HG03095 (cell line): ENCODE measurements around the gene CDHR5.

Experiments used
- ATAC-seq: cut with Tn5 transposase; IDR thresholded peaks from one replicate; pipeline ENCODE4 v1.9.1; 2021; ENCODE audit warnings: moderate library complexity; ENCODE audit not compliant: unreplicated experiment

Gene CDHR5

DNA sequence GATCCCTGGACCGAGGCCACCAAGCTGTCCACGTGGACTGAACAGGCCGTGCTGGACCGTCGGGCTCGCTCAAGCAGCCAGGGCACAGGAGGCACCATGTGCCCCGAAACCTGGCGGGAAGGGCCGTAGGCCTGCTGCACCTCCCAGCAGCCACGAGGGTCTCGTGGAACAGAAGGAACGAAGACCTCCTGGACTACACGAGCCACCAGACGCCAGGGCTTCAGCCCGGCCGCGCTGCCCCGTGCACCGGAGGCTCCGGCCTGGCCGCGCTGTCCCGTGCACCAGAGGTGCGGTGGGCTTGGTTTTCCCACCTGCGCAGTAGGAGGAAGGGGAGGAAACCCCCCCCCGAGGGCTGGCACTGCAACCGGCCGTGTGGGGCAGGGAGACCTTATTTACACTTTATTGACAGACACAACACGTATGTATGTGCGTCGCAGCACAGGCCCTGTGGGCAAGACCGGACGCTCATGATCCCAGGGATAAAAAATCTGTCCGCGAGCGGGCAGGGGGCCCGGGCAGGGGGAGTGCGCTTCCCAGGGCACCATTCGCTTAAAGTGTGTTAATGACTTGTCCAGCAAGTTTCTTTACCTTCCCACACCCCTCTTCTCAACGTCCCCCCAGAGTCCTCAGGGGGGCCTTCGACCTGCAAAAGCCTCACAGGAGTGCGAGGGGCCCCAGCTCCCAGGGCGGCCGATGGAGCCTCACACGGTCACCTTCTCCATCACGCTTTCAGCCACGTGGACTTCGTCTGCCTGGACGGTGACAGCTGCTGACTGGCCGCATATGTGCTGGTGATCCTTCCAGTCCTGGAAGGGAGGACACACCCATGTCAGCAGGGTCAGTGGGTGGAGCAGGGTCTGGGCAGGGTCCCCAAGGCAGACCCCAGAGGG, 19.3 kb upstream of the CDHR5 start:
- ATAC-seq = no peak

DNA sequence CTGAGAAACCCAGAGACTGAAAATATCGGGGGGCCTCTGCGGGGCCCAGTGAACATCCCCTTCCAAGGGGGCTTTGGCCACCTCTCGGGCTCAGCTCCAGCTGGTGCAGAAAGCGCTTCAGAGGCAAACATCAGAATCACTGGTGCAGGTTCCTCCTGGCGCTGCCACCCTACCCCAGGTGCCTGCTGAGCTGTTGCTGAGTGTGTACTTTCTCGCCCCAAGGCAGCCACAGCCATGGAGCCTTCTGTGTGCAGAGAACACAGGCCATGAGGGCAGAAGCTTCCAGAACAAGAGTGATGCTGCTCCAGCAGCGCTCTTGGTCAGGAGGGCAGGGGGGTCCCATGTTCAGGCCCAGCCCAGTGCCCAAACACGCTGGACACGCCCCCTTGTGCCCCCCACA, 18.6 kb upstream of the CDHR5 start:
- ATAC-seq = no peak

DNA sequence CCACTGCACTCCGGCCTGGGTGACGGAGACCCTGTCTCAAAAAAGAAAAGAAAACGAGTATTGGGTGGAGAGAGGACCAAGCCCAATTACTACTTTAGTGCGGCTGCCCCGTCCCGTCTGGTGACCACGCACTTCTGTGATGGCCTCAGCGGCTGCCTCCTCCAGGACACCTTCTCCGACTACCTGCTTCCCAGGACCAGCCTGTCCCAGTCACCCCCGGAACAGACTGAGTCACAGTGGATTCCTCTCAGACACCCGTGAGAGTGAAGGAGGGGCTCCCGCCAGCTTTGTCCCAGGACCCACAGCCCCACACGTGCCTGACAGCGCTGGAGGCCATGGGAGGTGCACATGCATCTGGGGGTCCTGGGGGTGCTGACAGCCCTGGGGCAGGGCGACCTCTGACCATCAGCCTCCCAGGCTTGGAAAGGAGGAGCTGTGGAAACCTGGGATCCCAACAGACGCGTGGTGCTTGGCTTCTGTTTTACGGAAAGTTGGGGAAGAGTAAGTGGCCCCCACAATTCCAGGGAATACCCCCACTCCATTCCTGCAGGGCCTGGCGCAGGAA, 17.1 kb upstream of the CDHR5 start:
- ATAC-seq = no peak

DNA sequence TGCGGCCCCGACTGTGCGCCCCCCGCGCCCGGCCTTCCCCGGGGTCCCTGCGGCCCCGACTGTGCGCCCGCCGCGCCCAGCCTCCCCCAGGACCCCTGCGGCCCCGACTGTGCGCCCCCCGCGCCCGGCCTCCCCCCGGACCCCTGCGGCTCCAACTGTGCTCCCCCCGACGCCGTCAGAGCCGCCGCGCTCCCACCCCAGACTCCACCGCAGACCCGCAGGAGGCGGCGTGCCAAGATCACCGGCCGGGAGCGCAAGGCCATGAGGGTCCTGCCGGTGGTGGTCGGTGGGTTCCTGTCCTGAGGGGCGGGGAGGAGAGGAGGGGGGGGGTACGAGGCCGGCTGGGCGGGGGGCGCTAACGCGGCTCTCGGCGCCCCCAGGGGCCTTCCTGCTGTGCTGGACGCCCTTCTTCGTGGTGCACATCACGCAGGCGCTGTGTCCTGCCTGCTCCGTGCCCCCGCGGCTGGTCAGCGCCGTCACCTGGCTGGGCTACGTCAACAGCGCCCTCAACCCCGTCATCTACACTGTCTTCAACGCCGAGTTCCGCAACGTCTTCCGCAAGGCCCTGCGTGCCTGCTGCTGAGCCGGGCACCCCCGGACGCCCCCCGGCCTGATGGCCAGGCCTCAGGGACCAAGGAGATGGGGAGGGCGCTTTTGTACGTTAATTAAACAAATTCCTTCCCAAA, 15.4 kb upstream of the CDHR5 start:
- no peak for ATAC-seq

DNA sequence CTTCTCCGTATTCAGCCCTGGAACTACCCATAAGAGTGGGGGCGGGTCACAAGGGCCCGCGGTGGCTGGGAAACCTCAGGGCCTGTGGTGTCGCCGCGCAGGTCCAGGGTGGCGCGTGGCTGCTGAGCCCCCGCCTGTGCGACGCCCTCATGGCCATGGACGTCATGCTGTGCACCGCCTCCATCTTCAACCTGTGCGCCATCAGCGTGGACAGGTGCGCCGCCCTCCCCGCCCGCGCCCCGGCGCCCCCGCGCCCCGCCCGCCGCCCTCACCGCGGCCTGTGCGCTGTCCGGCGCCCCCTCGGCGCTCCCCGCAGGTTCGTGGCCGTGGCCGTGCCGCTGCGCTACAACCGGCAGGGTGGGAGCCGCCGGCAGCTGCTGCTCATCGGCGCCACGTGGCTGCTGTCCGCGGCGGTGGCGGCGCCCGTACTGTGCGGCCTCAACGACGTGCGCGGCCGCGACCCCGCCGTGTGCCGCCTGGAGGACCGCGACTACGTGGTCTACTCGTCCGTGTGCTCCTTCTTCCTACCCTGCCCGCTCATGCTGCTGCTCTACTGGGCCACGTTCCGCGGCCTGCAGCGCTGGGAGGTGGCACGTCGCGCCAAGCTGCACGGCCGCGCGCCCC, 14.7 kb upstream of the CDHR5 start:
- ATAC-seq = no peak

DNA sequence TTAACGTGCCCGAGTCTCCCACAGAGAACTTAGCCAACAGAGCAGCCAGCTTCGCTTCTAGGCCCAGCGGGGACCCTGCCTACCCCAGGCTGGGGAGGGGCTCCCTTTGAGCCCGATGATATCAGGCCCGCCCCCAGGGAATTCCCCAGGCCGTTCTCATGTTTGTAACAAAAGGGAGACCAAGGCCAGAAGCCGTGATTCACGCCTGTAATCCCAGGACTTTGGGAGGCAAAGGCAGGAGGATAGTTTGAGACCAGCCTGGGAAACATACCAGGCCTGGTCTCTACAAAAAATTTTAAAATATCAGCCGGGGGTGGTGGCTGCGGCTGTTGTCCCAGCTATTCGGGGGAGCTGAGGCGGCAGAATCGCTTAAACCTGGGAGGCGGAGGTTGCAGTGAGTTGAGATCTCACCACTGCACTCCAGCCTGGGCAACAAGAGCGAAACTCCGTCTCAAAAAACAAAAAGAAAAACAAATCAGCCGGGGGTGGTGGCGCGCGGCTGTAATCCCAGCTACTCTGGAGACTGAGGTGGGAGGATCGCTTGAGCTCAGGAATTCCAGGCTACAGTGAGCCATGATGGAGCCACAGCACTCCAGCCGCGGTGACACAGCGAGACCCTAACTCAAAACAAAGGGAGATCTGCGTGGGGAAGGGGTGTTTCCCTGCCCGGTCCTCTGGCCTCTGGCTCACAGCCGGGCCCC, 14.0 kb upstream of the CDHR5 start:
- no peak for ATAC-seq

DNA sequence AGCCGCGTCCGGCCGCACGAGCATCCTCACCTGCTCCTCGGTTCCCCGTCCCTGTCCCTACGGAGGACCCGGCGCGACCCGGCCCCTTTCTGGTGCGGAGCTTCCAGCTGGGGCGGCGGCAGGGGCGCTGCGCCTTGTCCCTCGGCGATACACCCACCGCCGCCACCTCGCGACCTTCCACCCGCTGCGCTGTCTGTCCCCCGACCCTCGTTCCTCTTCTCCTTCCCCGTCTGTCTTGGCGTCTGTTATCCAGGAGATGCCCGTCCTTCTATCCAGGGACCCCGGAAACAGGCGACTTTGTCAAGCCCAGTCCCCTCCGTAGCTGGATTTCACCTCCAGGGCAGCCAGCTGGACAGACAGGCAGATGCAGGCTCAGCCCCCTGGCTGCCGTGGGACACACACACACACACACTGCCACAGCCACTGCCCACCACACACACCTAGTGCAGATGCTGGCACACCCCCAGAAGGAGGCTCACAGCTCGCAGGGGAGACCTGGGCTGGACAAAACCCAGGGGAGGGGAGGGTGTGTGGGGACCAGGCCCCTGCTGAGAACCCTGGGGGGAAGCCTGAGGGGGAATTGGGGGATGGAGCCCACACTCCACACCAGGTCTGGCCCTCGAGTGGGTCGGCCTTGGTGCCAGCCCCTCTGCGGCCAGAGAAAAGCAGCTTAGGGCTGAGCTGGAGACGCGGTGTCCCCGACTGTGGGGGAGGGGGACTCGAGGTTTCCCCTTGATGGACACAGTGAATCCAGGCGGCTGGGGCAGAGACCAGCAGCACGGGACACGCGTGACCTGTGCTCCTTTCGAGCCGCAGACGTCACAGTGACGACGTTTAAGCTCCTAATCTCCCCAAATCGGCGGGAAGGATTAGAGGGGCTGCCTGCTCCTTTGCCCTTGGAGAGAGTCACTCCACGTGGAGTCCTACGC, 13.1 kb upstream of the CDHR5 start:
- no peak for ATAC-seq

DNA sequence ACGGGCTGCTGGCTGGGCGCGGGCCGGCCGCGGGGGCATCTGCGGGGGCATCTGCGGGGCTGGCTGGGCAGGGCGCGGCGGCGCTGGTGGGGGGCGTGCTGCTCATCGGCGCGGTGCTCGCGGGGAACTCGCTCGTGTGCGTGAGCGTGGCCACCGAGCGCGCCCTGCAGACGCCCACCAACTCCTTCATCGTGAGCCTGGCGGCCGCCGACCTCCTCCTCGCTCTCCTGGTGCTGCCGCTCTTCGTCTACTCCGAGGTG, 12.5 kb upstream of the CDHR5 start:
- ATAC-seq = no peak

DNA sequence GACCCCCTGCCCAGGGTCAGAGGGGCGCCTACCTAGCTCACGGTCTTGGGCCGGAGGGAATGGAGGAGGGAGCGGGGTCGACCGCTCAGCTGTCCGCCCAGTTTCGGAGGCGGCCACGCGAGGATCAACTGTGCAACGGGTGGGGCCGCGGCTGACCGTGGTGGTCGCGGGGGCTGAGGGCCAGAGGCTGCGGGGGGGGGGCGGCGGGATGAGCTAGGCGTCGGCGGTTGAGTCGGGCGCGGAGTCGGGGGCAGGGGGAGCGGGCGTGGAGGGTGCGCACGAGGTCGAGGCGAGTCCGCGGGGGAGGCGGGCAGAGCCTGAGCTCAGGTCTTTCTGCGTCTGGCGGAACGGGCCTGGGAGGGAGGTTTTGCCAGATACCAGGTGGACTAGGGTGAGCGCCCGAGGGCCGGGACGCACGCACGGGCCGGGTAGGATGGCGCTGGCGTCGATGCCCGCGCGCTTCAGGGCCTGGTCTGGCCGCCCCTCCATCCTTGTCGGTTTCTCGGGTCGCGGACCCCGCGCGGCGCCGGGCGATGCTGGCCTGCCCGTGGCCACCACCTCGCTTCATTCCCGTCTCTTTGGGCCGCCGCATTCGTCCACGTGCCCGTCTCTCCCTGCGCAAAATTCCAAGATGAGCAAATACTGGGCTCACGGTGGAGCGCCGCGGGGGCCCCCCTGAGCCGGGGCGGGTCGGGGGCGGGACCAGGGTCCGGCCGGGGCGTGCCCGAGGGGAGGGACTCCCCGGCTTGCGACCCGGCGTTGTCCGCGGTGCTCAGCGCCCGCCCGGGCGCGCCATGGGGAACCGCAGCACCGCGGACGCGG, 12.0 kb upstream of the CDHR5 start, which contains the start of gene DRD4:
DRD4 (plus strand) TSS at position 759 of the 822 bp plus-strand sequence; CDS start at position 795, 36 bp downstream.
- no peak for ATAC-seq

DNA sequence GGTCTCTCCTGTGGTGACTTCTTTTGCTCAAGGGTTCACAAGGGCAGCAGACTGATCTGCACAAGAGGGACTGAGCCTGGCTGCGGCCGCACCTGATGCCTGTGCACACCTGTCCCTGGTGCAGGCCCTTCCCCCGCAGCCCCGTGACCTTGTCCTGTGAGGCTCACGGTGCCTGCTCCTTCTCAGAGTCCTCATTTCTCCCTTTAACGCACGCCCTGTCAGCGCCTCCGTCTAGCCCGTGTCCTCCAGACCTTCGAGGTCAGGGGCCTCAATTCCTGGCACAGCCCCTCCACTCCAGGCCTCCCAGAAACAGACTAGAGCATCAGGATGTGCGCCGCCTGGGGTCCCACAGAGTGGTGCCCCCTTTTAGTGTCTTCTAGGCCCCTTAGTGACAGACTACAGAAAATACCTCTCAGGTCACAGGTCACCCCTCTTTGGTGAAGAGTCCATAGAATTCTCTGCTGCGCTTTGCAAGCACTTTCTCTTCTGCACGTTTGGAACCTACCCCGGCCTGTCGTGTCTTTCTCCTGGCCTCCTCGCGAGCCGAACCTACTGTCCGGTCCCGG, 11.3 kb upstream of the CDHR5 start:
- no peak for ATAC-seq

DNA sequence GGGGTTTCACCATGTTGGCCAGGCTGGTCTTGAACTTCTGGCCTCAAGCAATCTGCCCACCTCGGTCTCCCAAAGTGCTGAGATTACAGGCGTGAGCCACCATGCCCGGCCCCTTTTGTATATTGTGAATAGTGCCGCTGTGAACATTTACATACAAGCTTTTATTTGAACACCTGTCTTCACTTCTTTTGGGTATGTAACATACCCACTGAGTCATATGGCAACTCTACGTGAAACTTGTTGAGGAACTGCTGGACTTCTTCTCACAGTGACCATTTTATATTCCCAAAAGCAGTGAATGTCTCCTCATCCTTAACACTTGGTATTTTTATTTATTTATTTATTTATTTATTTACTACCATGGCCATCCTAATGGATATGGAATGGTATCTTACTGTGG, 6.1 kb upstream of the CDHR5 start:
- ATAC-seq = no peak

DNA sequence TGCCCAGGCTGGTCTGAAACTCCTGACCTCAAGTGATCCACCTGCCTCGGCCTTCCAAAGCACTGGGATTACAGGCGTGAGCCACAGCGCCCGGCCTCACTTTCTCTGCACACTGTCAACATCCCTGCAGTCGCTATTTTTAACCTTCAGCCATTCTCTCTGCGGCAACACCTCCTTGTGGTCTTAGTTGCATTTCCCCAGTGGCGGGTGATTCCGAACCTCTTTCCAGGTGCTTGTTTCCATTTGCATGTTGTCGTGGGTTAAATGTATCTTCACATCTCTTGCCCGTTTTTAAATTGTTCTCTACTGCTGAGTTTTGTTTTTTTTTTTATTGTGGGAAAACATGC, 4.5 kb upstream of the CDHR5 start:
- peak; percentile 57 for ATAC-seq

DNA sequence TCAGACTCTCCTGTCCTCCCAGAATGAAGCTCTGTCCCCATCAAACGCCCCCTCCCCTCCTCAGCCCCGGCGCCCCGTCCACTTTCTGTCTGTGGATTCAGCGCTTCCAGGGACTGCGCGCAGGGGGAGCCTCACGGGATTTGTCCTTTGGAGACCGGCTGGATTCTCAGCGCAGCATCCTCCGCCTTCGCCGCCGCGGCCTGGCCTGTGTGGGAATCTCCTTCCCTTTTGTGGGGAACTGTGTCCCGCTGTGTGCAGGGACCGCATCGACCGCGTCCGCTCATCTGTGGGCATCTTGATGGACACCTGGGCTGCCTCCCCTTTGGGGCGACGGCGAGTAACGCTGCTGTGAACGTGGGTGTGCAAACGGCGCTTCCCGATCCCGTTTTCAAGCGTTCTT, 3.3 kb upstream of the CDHR5 start:
- ATAC-seq = no peak

DNA sequence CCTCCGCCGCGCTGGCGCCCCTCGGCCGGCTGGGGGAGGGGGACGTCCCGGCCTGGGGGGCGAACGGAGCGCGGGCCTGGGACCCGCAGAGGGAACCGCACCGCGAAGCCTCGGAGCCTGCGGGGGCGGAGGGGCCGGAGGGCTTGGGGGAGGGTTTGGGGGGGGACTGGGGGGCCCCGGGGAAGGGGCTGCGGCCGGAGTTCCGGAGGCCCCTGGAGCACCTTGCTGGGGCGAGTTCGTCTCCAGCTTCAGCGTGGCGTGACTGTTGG, 2.5 kb upstream of the CDHR5 start:
- ATAC-seq = no peak

DNA sequence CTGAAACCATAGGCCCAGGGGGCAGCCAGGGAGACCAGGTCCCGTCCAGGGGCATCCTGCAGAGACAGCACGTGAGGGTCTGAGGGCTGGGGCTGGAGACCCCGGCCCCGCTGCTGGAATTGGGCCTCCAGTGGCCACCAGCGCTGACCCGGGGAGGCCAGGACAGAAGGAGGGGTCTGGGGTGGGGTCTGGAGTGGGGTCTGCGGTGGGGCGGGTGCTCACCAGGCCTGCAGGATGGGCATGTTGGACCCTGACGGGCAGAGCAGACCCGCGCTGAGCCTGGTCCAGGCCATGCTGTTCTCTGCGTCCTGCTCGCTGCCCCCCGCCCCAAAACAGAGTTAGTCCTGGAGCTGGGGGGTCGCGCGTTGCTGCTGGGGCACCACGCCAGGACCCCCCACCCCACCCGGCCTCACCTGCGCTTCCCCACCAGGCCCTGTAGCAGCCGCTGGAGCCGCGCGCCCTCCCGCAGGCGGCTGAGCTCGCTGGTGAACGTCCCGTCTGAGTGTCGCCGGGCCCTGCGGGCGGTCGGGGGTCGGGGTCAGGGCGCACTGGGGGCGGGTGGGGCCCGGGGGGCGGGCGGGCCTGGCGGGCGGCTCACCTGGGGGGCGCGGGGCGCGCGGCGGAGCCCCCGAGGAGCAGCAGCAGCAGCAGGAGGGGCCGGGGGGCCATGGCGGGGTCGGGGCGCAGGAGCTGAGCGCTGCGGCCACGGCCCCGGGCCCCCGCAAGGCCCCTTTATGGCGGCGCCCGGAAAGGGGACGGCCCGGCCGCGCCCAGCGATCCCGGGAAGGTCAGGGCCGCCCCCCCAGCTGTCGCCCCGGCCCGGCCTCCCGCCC, 1.9 kb upstream of the CDHR5 start, which contains the start of gene SCT:
SCT (minus strand) TSS at position 707 of the 833 bp plus-strand sequence; CDS start at position 669, 38 bp downstream.
- ATAC-seq = no peak

DNA sequence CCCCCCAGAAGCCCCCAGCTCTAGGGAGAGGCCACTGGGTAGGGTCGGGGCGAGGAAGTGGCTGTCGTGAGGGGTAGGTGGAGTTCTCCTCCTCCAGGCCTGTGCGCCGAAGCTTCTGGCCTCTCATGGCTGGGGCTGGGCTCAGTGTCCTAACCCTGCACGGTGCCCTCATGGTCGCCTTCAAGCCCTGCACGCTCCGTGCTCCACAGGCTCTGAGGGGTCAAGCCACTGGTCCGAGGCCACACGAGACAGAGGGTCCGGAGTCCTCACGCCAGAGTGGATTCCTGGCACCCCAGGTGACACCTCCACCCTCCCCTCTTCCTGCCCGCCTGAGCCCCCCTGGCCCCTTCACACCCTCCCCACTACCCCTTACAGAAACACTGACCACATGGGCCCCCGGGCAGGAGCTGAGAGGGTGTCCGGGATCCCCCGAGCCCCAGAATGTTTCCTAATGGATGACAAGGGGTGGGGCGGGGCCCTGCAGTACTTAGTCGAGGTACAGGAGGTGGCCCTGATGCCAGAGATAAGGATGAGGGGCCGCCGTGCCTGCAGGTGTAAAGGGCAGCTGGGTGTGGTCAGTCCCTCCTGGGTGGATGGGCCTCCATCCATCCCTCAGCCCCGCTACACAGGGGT, 997 bp upstream of the CDHR5 start:
- ATAC-seq = no peak

DNA sequence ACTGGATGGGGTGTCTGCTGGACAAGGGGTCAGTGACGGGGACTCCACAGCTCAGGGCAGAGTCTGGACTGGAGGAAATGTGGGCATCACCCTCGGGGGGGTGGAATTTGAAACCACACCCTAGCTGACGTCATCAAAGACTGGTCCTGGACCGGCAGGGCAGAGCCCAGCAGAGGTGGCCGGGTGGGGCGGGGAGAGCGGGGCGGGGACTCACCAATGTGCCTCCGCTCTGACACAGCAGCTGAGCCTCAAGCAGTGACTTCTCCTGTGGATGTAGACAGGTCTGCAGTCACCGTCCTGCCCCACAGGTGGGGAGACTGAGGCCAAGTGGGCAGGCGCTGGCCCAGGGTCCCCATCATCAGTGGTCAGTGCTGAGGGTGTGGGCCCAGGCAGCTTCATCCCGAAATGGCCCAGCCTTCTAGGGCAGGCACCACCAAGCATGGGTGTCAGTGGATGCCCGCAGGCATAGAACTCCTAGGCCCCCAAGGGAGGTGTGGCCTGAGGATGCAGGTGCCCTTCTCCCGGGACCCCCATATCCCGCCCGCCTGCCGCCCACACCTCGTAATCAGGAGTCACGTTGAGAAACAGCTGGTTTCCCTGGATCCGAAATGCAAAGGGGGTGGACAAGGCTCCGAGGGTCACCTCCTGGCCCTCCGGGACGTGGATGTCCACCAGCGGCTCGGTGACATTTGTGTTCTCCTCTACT, 603 bp downstream of the CDHR5 start:
- ATAC-seq = no peak
